HG03196 (cell line): Measurements from ENCODE around the gene RCN2.
"Not testable (repeated sequence)": the region's sequence is repeated elsewhere in the genome, so short reads cannot be mapped to it uniquely, and the experiment has no call there.

Source experiments
- ATAC-seq: cut with Tn5 transposase; IDR thresholded peaks from one replicate; pipeline ENCODE4 v1.9.1; 2021; ENCODE audit not compliant: unreplicated experiment

RCN2 gene

GRCh38 chr15:76930831-76931396 is 635 bp upstream of the RCN2 start:
- no peak for ATAC-seq

GRCh38 chr15:76932135-76932966 is 802 bp downstream of the RCN2 start:
- ATAC-seq = no peak

GRCh38 chr15:76935620-76936019 is 4.1 kb downstream of the RCN2 start:
- ATAC-seq = no peak

- ATAC-seq = no peak
These were observed 5.1 kb downstream of the RCN2 start for GRCh38 chr15:76936671-76937070.

- no peak for ATAC-seq
These were observed 7.2 kb downstream of the RCN2 start for GRCh38 chr15:76938752-76939151.

- no peak for ATAC-seq
These were observed 8.2 kb downstream of the RCN2 start for GRCh38 chr15:76939715-76940114.

- ATAC-seq = no peak
These were observed 10.1 kb downstream of the RCN2 start for GRCh38 chr15:76941636-76942035.

GRCh38 chr15:76942331-76942730 is 10.8 kb downstream of the RCN2 start:
- no peak for ATAC-seq

GRCh38 chr15:76945494-76946093 is 14.0 kb downstream of the RCN2 start:
- ATAC-seq = no peak

- no peak for ATAC-seq
These were observed 15.9 kb downstream of the RCN2 start for GRCh38 chr15:76947454-76947853.

- no peak for ATAC-seq
These were observed 19.7 kb downstream of the RCN2 start for GRCh38 chr15:76951220-76951619.

- no peak for ATAC-seq
These were observed 22.4 kb downstream of the RCN2 start for GRCh38 chr15:76953913-76954312.

- no peak for ATAC-seq
These were observed 23.2 kb downstream of the RCN2 start for GRCh38 chr15:76954744-76955143.

GRCh38 chr15:76961268-76962011 is 29.9 kb downstream of the RCN2 start:
- no peak for ATAC-seq

GRCh38 chr15:76962337-76963013 is 30.9 kb downstream of the RCN2 start:
- ATAC-seq = no peak

GRCh38 chr15:76963596-76963995 is 32.0 kb downstream of the RCN2 start:
- no peak for ATAC-seq

- ATAC-seq = no peak
These were observed 32.6 kb downstream of the RCN2 start for GRCh38 chr15:76964157-76964556.

GRCh38 chr15:76966051-76966450 is 34.5 kb downstream of the RCN2 start:
- not testable (repeated sequence) for ATAC-seq

GRCh38 chr15:76967067-76967466 is 35.5 kb downstream of the RCN2 start:
- ATAC-seq = no peak

GRCh38 chr15:76968306-76968705 is 36.8 kb downstream of the RCN2 start:
- ATAC-seq = no peak
